Astrocyte (in vitro differentiated cells and primary cell): ENCODE results near the gene TNFRSF1A. TPM values are rescaled to one million over a fixed set of nuclear protein-coding genes. Genes with fewer than 3 reads are reported as not detected.
"Not testable (repeated sequence)": the region's sequence is repeated elsewhere in the genome, so short reads cannot be mapped to it uniquely, and the experiment has no call there.

ENCODE experiments used
- DNase-seq: peaks from one replicate; pipeline ENCODE4 v3.0.0-alpha.2; 2010; ENCODE audit warnings: low read depth
- FAIRE-seq: peaks from 2 replicates; lab custom pipeline; 2011; peaks lifted over from hg19 to GRCh38; lab: Jason Lieb, UNC
- H2AFZ ChIP-seq: 2 replicates; pipeline ENCODE4 v1.6.0; 2012; ENCODE audit warnings: low read depth, low read length, inconsistent platforms
- H3K27ac ChIP-seq: 2 replicates; pipeline ENCODE4 v1.5.1; 2011; ENCODE audit warnings: low read depth, low read length, inconsistent platforms
- H3K27me3 ChIP-seq: 2 replicates; pipeline ENCODE4 v1.6.0; 2011; ENCODE audit warnings: low read length, inconsistent platforms; ENCODE audit not compliant: insufficient read depth
- H3K36me3 ChIP-seq: 2 replicates; pipeline ENCODE4 v1.5.1; 2011; ENCODE audit warnings: low read length, inconsistent platforms; ENCODE audit not compliant: insufficient read depth
- H3K4me1 ChIP-seq: 2 replicates; pipeline ENCODE4 v1.5.1; 2011; ENCODE audit warnings: low read length, inconsistent platforms; ENCODE audit not compliant: insufficient read depth
- H3K4me2 ChIP-seq: 2 replicates; pipeline ENCODE4 v1.6.0; 2012; ENCODE audit warnings: low read length, inconsistent platforms
- H3K4me3 ChIP-seq: 2 replicates; pipeline ENCODE4 v1.5.1; 2011; ENCODE audit warnings: low read depth, mild to moderate bottlenecking, low read length, inconsistent platforms; ENCODE audit not compliant: insufficient read depth
- H3K79me2 ChIP-seq: 2 replicates; pipeline ENCODE4 v1.6.0; 2012; ENCODE audit warnings: mild to moderate bottlenecking, low read length, inconsistent platforms; ENCODE audit not compliant: insufficient read depth
- H3K9ac ChIP-seq: 2 replicates; pipeline ENCODE4 v1.6.0; 2012; ENCODE audit warnings: mild to moderate bottlenecking, low read length, inconsistent platforms
- H3K9me3 ChIP-seq: 2 replicates; pipeline ENCODE4 v1.5.1; 2012; ENCODE audit warnings: low read depth, mild to moderate bottlenecking, low read length, inconsistent platforms; ENCODE audit not compliant: insufficient read depth
- H4K20me1 ChIP-seq: 2 replicates; pipeline ENCODE4 v1.6.0; 2012; ENCODE audit warnings: low read length, inconsistent platforms; ENCODE audit not compliant: insufficient read depth
- H3K27ac Mint-ChIP-seq: one replicate; pipeline ENCODE4 v1.8.0; 2021; ENCODE audit warnings: mild to moderate bottlenecking, mixed read lengths; ENCODE audit not compliant: unreplicated experiment
- H3K27me3 Mint-ChIP-seq: one replicate; pipeline ENCODE4 v1.8.0; 2021; ENCODE audit warnings: low read depth, mixed read lengths; ENCODE audit not compliant: unreplicated experiment
- H3K36me3 Mint-ChIP-seq: one replicate; pipeline ENCODE4 v1.8.0; 2021; ENCODE audit warnings: low read depth, mixed read lengths; ENCODE audit not compliant: unreplicated experiment
- H3K4me1 Mint-ChIP-seq: one replicate; pipeline ENCODE4 v1.8.0; 2021; ENCODE audit warnings: low read depth, mixed read lengths; ENCODE audit not compliant: unreplicated experiment
- H3K4me3 Mint-ChIP-seq: one replicate; pipeline ENCODE4 v1.8.0; 2021; ENCODE audit warnings: mild to moderate bottlenecking, moderate library complexity, mixed read lengths; ENCODE audit not compliant: unreplicated experiment
- H3K9me3 Mint-ChIP-seq: one replicate; pipeline ENCODE4 v1.8.0; 2021; ENCODE audit warnings: mild to moderate bottlenecking, mixed read lengths; ENCODE audit not compliant: unreplicated experiment
- EZH2 ChIP-seq: IDR thresholded peaks from 2 replicates; pipeline ENCODE4 v1.6.1; 2012; ENCODE audit warnings: mild to moderate bottlenecking, low read length, inconsistent platforms; ENCODE audit not compliant: insufficient read depth
- total RNA-seq: library from RNA; stranded (reverse); gene quantifications from 2 replicates; pipeline ENCODE4 v1.2.1, GENCODE V29; 2021
- TF ChIP-seq, protein P1 (sequence below): IDR thresholded peaks from 2 replicates; pipeline ENCODE4 v1.5.1; 2011; ENCODE audit warnings: low read depth, mild to moderate bottlenecking, inconsistent platforms, low read length, moderate library complexity; ENCODE audit not compliant: insufficient read depth

TNFRSF1A gene
- total RNA-seq, 1 donor from 2014 or later = 118 TPM

DNA sequence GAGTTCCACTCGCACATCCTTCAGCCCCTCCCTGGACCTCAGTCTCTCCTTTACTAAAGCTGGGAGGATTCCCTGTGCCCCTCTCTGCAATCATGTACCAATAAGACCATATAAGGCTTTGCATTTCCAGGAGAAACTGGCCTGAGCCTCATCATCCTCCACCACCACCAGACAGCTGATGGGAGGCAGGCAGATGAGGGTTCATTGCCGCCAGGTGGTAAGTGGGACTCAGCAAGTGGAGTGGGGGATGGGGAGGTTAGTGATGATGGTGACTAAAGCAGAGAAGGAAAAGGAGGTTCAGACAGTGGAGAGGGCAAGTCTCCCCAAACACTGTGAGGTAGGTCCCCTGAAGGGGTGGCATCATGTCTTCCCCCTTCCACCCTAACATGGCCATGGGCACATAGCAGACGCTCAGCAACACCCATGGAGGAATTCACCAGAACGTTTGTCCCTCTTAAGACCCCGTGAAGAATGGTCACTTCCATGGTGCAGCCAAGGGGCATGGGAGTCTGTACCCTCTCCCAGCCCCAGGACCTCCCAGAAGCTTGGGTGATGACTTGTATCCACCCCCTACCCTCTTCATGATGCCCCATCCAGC, 4.5 kb upstream of the TNFRSF1A start:
- Histone ChIP-seq H4K20me1 (no peaks in the 10 kb centered on the region), H2AFZ (no peak overlapping the region), H3K36me3 (no peaks in the 10 kb centered on the region), H3K9me3 (no peaks in the 10 kb centered on the region), H3K4me1 (peaks cover 23% of the 10 kb centered on the region), H3K9ac (no peak overlapping the region), H3K4me3 (no peak overlapping the region), H3K4me2 (peak overlapping the region; percentile 53), H3K27ac (no peak overlapping the region), H3K27me3 (no peaks in the 10 kb centered on the region), H3K79me2 (peaks cover 14% of the 10 kb centered on the region)
- H3K4me1 Mint-ChIP-seq = peaks cover 25% of the 10 kb centered on the region
- DNase-seq = no peak
- no peak for TF ChIP-seq EZH2
- TF ChIP-seq, protein P1, sequence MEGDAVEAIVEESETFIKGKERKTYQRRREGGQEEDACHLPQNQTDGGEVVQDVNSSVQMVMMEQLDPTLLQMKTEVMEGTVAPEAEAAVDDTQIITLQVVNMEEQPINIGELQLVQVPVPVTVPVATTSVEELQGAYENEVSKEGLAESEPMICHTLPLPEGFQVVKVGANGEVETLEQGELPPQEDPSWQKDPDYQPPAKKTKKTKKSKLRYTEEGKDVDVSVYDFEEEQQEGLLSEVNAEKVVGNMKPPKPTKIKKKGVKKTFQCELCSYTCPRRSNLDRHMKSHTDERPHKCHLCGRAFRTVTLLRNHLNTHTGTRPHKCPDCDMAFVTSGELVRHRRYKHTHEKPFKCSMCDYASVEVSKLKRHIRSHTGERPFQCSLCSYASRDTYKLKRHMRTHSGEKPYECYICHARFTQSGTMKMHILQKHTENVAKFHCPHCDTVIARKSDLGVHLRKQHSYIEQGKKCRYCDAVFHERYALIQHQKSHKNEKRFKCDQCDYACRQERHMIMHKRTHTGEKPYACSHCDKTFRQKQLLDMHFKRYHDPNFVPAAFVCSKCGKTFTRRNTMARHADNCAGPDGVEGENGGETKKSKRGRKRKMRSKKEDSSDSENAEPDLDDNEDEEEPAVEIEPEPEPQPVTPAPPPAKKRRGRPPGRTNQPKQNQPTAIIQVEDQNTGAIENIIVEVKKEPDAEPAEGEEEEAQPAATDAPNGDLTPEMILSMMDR = no peak
- H3K4me3 Mint-ChIP-seq = no peak overlapping the region
- no peak for FAIRE-seq
- no peaks in the 10 kb centered on the region for H3K36me3 Mint-ChIP-seq
- no peaks in the 10 kb centered on the region for H3K9me3 Mint-ChIP-seq
- peaks cover 4% of the 10 kb centered on the region for H3K27me3 Mint-ChIP-seq
- H3K27ac Mint-ChIP-seq = no peak overlapping the region

DNA sequence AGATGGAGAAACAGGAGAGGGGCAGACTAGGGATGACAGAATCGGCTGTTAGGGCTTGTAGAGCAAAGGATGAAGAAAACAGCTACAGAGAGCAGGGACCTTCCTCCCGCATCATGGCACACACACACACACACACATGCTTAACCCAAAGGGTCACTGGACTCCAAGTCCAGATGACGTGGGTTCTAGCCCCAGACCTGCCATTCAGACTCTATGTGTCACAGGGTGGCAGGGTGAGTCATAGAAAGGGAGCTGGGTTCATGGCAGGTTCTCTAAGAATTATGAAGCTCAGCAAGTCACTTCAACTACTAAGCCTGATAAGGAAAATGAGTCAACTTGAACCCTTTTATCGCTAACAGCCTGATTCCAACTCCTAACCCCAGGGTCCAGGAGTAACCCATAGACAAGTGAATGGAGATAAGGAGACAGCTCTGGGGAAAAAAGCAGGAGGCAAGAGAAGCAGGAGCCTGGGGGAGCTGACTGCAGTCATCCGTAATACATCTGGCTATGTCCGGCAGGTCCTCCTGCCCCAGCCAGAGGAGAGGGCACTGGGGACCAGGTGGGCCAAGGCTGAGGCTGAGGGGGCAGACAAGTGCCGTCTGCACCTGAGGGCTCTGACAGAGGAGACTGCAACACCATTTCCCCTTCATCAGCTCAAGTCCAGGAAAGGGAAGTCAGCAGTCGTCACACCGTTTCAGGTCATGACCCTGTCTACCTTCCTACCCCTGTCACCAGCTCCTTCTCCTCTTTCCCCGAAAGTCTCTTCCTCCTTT, 3.6 kb upstream of the TNFRSF1A start:
- DNase-seq (peak; percentile 97), FAIRE-seq (peak; percentile 76)
- Histone ChIP-seq H3K27me3 (no peaks in the 10 kb centered on the region), H3K4me3 (no peak overlapping the region), H3K9ac (no peak overlapping the region), H3K9me3 (no peaks in the 10 kb centered on the region), H3K4me1 (peaks cover 23% of the 10 kb centered on the region), H3K36me3 (no peaks in the 10 kb centered on the region), H2AFZ (no peak overlapping the region), H3K27ac (peak overlapping the region; percentile 3), H4K20me1 (peaks cover 5% of the 10 kb centered on the region), H3K4me2 (peak overlapping the region; percentile 53), H3K79me2 (peaks cover 22% of the 10 kb centered on the region)
- H3K9me3 Mint-ChIP-seq = no peaks in the 10 kb centered on the region
- peaks cover 4% of the 10 kb centered on the region for H3K27me3 Mint-ChIP-seq
- no peaks in the 10 kb centered on the region for H3K36me3 Mint-ChIP-seq
- no peak overlapping the region for H3K4me3 Mint-ChIP-seq
- peak overlapping the region; percentile 60 for H3K27ac Mint-ChIP-seq
- H3K4me1 Mint-ChIP-seq = peaks cover 25% of the 10 kb centered on the region
- no peak for TF ChIP-seq EZH2
- TF ChIP-seq, protein P1 = no peak

DNA sequence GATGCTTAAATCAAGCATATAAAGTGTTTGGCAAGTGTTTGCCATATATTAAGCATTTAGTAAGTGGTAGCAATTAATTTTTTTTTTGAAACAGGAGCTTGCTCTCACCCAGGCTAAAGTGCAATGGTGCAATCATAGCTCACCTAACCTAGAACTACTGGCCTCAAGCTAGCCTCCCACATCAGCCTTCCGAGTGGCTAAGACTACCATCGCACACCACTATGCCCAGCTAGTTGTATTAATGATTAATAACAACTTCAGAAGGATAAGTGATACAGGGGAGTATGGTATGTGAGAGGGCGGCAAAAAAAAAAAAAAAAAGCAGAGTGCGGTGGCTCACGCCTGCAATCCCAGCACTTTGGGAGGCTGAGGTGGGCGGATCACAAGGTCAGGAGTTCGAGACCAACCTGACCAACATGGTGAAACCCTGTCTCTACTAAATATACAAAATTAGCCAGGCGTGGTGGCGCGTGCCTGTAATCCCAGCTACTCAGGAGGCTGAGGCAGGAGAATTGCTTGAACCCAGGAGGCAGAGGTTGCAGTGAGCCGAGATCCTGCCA, 2.3 kb upstream of the TNFRSF1A start:
- peaks cover 25% of the 10 kb centered on the region for H3K4me1 Mint-ChIP-seq
- H3K27ac ChIP-seq, H3K36me3 ChIP-seq, H3K27ac Mint-ChIP-seq, DNase-seq, H3K9ac ChIP-seq, H3K27me3 ChIP-seq, H3K9me3 Mint-ChIP-seq, H3K4me3 ChIP-seq, H3K36me3 Mint-ChIP-seq, H2AFZ ChIP-seq, H3K4me3 Mint-ChIP-seq, FAIRE-seq, H3K9me3 ChIP-seq, H3K4me2 ChIP-seq, H3K27me3 Mint-ChIP-seq: not testable (repeated sequence)
- Histone ChIP-seq H4K20me1 (peaks cover 18% of the 10 kb centered on the region), H3K79me2 (peaks cover 35% of the 10 kb centered on the region), H3K4me1 (peaks cover 34% of the 10 kb centered on the region)
